Stimulated activated CD4-positive, alpha-beta T cell treated with anti-CD3 and anti-CD28 coated beads, Interleukin-4, amount 100 ng/mL, for 4 hours (primary cell): Measurements from ENCODE around the gene RAB9A.
A peak's percentile ranks its signal among the peaks of the same experiment; 100 is the strongest.
"Not testable (repeated sequence)": the region's sequence is repeated elsewhere in the genome, so short reads cannot be mapped to it uniquely, and the experiment has no call there.

Experiments
- DNase-seq, 2 experiments: peaks; one replicate each; pipeline ENCODE4 v3.0.0-alpha.2; 2020

RAB9A gene

GRCh38 chrX:13703135-13703534, 14.2 kb downstream of the RAB9A start:
- DNase-seq, result no peak

GRCh38 chrX:13703589-13703988, 14.7 kb downstream of the RAB9A start:
- DNase-seq, result no peak

- DNase-seq, result no peak
These were observed 22.2 kb downstream of the RAB9A start for GRCh38 chrX:13711141-13711540.

GRCh38 chrX:13716455-13716854, 27.5 kb downstream of the RAB9A start:
- DNase-seq, result no peak

GRCh38 chrX:13716905-13717304, 28.0 kb downstream of the RAB9A start:
- DNase-seq, result peak in 1 of 2 experiments; percentile 5

- no peak for DNase-seq
These were observed 29.0 kb downstream of the RAB9A start for GRCh38 chrX:13717700-13718472.

GRCh38 chrX:13719192-13719856, 30.4 kb downstream of the RAB9A start:
- DNase-seq, result no peak

GRCh38 chrX:13721371-13721770, 32.4 kb downstream of the RAB9A start:
- DNase-seq, result no peak

- DNase-seq, result no peak
These were observed 33.0 kb downstream of the RAB9A start for GRCh38 chrX:13721819-13722519.

- peak in 1 of 2 experiments; percentile 31 for DNase-seq
These were observed 36.0 kb downstream of the RAB9A start for GRCh38 chrX:13724878-13725277.

- not testable (repeated sequence) for DNase-seq
These were observed 37.7 kb downstream of the RAB9A start for GRCh38 chrX:13726583-13726982.

- not testable (repeated sequence) for DNase-seq
These were observed 41.6 kb downstream of the RAB9A start for GRCh38 chrX:13730523-13730922.

GRCh38 chrX:13732246-13733067, 43.5 kb downstream of the RAB9A start:
- no peak for DNase-seq

- no peak for DNase-seq
These were observed 44.6 kb downstream of the RAB9A start for GRCh38 chrX:13733506-13733905.

- DNase-seq, result peak; percentile 79 to 90
These were observed 45.6 kb downstream of the RAB9A start, which contains the start of the genes OFD1 and TRAPPC2 for GRCh38 chrX:13734278-13735172. Gene OFD1, plus strand, starts transcription at chrX:13734748. Its CDS starts 324 bp downstream, at chrX:13735072. Gene TRAPPC2, minus strand, starts transcription at chrX:13734620. Its CDS starts 14,657 bp downstream, at chrX:13719963.

- no peak for DNase-seq
These were observed 52.8 kb downstream of the RAB9A start for GRCh38 chrX:13741695-13742094.

GRCh38 chrX:13742397-13743176, 53.7 kb downstream of the RAB9A start:
- peak; percentile 15 to 37 for DNase-seq

GRCh38 chrX:13747836-13748235, 58.9 kb downstream of the RAB9A start:
- DNase-seq, result peak in 1 of 2 experiments; percentile 17

GRCh38 chrX:13748486-13748885, 59.6 kb downstream of the RAB9A start:
- no peak for DNase-seq

GRCh38 chrX:13750204-13750603, 61.3 kb downstream of the RAB9A start:
- no peak for DNase-seq

- DNase-seq, result no peak
These were observed 61.9 kb downstream of the RAB9A start for GRCh38 chrX:13750812-13751211.
